ENCODE measurements around the gene COPB2.

COPB2 gene

DNA sequence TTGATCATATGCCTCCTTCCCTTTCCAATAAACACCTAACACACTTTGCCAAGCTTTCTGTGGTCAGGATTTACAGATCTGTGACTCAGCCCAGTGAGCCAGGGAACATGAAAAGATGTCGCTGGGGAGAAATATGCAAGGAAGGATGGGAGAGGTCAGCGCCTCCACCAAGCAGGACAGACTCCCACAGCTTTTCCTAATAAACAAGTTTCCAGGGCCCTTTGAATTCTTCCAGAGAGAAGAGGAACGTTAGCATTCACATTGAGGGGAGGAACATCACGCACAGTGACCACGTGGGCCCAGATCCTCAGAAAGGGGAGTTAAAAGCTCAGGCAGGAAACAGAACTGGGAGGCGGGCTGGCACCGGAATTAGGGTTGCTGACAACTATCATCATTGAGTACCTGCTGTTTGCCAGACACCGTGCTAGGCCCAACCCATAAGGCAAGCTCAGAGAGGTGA, 78.9 kb downstream of the COPB2 start:
- in situ Hi-C loops (cut with MboI; ENCODE audit: low sequenced_read_pairs), result loop anchor here (25.0 kb wide), 1 partner anchor 373 kb away; the partner anchor contains the start of genes FOXL2 and FOXL2NB

DNA sequence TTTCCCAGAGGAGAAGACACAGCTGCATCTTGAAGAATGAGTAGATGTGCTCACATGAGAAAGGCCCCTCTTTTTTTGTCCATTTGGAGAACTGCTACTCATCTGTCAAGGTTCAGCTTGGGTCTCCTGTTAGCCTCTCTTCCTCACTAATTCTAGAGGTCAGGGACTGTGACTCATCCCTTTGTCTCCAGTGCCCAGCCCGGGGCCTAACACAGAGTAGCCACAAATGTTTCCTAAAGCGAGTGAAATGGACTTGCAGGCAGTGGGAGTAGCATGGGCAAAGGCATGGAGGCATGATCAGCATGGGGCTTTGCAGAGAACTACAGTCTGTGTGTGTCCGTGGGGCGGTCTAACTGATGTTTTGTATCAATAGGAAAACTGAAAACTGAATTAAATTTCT, 79.6 kb downstream of the COPB2 start:
- in situ Hi-C loops (cut with MboI; ENCODE audit: low sequenced_read_pairs), result loop anchor here (25.0 kb wide), 1 partner anchor 373 kb away; the partner anchor contains the start of genes FOXL2 and FOXL2NB

DNA sequence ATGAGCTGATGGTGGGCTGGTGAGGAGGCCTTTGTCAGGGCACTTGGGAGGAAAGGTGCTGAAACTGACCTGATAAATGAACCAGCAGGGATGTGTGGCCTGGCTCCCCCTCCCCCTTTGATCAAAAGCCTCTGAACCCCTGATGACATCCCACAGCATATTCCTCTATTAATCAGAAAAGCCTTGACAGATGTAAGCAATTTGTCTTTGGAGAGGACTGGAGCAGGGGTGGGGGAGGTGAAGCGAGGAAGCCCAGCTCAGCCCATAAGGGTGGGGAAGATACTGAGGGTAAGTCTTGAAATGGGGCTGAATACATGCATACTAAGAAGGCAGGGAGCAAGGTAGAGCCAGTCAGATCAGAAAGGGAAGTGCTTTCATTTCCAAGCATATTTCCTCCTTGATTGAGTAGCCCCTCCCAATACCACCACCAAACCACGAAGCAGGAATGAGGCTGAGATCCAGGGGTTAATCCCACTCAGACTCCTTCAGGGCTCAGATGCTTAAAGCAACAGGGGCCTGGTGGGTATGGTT, 80.3 kb downstream of the COPB2 start:
- in situ Hi-C loops (cut with MboI; ENCODE audit: low sequenced_read_pairs), result loop anchor here (25.0 kb wide), 1 partner anchor 372 kb away; the partner anchor contains the start of genes FOXL2 and FOXL2NB

DNA sequence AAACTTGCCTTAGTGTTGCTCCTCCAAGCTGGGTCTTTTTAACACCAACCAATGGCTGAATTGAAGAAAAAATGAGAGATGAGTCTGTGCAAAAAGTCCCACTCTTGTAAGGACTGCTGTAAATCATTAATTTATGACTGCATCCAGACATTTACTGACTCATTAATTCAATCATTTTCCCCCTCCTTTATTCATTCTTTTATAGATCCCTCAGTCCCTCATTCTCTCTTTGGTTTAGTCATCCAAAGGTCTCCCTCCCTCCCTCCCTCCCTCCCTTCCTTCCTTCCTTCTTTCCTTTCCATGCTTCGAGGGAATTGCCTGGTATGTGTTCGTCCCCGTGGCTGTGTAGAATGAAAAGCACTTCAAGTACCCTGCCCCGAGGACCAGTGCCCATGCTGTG, 80.9 kb downstream of the COPB2 start:
- in situ Hi-C loops (cut with MboI; ENCODE audit: low sequenced_read_pairs), result loop anchor here (25.0 kb wide), 1 partner anchor 371 kb away; the partner anchor contains the start of genes FOXL2 and FOXL2NB

DNA sequence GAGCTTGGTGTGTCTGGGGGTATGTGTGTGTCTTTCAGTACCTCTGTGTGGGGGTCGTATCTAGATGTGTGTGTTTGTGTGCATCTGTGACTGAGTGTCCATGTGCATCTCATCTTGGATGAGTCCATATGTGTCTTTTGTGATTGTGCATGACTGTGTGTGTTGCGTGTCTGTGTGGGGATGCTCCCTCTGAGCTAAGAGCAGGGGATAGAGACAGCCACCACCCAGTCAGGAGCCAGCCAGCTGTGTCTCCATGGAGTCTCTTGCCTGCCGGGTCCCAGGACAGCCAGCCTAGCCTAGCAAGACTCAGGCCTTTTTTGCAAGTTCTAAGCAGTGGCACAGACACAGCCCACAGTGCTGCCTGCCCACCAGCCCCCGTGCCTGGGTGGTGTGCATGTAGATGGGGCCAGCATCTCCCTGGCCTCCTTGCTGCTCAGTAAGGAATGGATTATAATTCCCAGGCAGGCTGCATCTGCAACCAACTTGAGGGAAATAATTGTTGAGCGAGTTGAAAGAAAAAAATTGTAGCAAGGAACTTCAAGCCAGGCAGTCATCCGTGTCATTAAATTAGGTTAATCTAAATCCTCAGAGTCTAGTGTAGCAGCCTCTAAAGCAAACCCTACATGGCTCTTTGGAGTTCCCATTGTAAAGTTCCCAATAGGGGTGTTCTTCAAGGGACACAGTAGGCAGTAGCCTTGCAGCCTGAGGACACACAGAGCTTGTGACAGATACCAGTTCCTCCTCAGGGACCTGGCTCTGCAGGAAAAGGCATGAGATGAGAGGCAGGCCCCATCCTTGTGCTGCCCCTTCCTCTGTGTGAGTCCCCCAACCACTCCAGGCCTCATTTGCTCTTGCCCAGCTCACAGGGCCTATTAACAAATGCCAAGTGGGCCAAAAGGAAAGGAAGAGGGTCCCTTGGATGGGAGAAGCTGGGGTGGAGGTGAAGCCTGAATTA, 81.6 kb downstream of the COPB2 start:
- in situ Hi-C loops (cut with MboI; ENCODE audit: low sequenced_read_pairs), result loop anchor here (25.0 kb wide), 1 partner anchor 371 kb away; the partner anchor contains the start of genes FOXL2 and FOXL2NB

Data from HL-60/S4 treated with phorbol 12-myristate 13-acetate at 8.2 ng/mL for 4 days and 3 days (cell line).